Activated CD4-positive, alpha-beta T cell treated with anti-CD3 and anti-CD28 coated beads, Interleukin-2, amount 50 U/mL, for 16 hours (primary cell): ENCODE data around the gene DDA1.
"Not testable (repeated sequence)": the region's sequence is repeated elsewhere in the genome, so short reads cannot be mapped to it uniquely, and the experiment has no call there.

Experiments used
- DNase-seq: peaks from one replicate; pipeline ENCODE4 v3.0.0-alpha.2; 2020

DDA1 gene

GRCh38 chr19:17348700-17349099, 39.3 kb downstream of the DDA1 start:
- no peak for DNase-seq

GRCh38 chr19:17351815-17352435, 42.6 kb downstream of the DDA1 start:
- no peak for DNase-seq

- no peak for DNase-seq
Observed at GRCh38 chr19:17352608-17353280, 43.4 kb downstream of the DDA1 start.

GRCh38 chr19:17353386-17353785, 44.0 kb downstream of the DDA1 start:
- DNase-seq: no peak

- DNase-seq: no peak
Observed at GRCh38 chr19:17357078-17357666, 47.8 kb downstream of the DDA1 start.

GRCh38 chr19:17357724-17358123, 48.4 kb downstream of the DDA1 start:
- no peak for DNase-seq

GRCh38 chr19:17358395-17358794, 49.0 kb downstream of the DDA1 start:
- DNase-seq: no peak

- DNase-seq: no peak
Observed at GRCh38 chr19:17359905-17360800, 50.8 kb downstream of the DDA1 start.

- DNase-seq: not testable (repeated sequence)
Observed at GRCh38 chr19:17363852-17364605, 54.7 kb downstream of the DDA1 start.

GRCh38 chr19:17365361-17365760, 56.0 kb downstream of the DDA1 start:
- DNase-seq: no peak

- no peak for DNase-seq
Observed at GRCh38 chr19:17370026-17370587, 60.7 kb downstream of the DDA1 start.
